Sigmoid colon (tissue), 7 donors: ENCODE results near the gene GALNT6. TPM values are rescaled to one million over a fixed set of nuclear protein-coding genes. Genes with fewer than 3 reads are reported as not detected.

Experiments
- DNase-seq: peaks from one replicate; pipeline ENCODE4 v3.0.0-alpha.2; 2019
- H3K27ac ChIP-seq, 4 donors: fragments of 200-600 bp; sonication (generic); one replicate each; pipeline ENCODE4 v1.5.1; 2016 to 2019; ENCODE audit warnings: mild to moderate bottlenecking in 1 of 4
- H3K27me3 ChIP-seq, 3 donors: fragments of 200-600 bp; sonication (generic); one replicate each; pipeline ENCODE4 v1.5.1; 2019; ENCODE audit warnings: mild to moderate bottlenecking in 1 of 3
- H3K36me3 ChIP-seq, 4 donors: fragments of 200-600 bp; sonication (generic); one replicate each; pipeline ENCODE4 v1.5.1; 2016 to 2019
- H3K4me1 ChIP-seq, 4 donors: fragments of 200-600 bp; sonication (generic); one replicate each; pipeline ENCODE4 v1.5.1; 2017 to 2019
- H3K4me3 ChIP-seq, 4 donors: fragments of 200-600 bp; sonication (generic); one replicate each; pipeline ENCODE4 v1.5.1; 2017 to 2019; ENCODE audit warnings: mild to moderate bottlenecking in 2 of 4, moderate library complexity in 1 of 4
- H3K9me3 ChIP-seq, 4 donors: fragments of 200-600 bp in 3 of 4; sonication (generic) in 3 of 4; one replicate each; pipeline versions ENCODE4 v1.5.1 to v1.6.1; 2013 to 2019
- EP300 ChIP-seq, 4 donors: sonication (generic); formaldehyde crosslinking; IDR thresholded peaks; one replicate each; pipeline ENCODE4 v1.6.1; 2017; ENCODE audit warnings: antibody characterized with exemption in 4 of 4
- POLR2A ChIP-seq, 2 donors: fragments of 450-650 bp; IDR thresholded peaks; one replicate each; pipeline ENCODE4 v1.6.1; 2016; ENCODE audit warnings: antibody characterized with exemption in 2 of 2, mild to moderate bottlenecking in 2 of 2, moderate library complexity in 2 of 2
- POLR2AphosphoS5 ChIP-seq, 4 donors: sonication (generic); formaldehyde crosslinking; IDR thresholded peaks; one replicate each; pipeline ENCODE4 v1.6.1; 2017; ENCODE audit warnings: antibody characterized with exemption in 4 of 4
- WGBS, 2 donors: extraction: QIAGEN DNeasy Blood & Tissue Kit; methylation state at CpG; one replicate each; pipeline ENCODE4 v1.1.7; 2013; 5-methylcytosine and 5-hydroxymethylcytosine counted together
- intact Hi-C: fragments of 100-400 bp; cut with DNase I; formaldehyde crosslinking; loops from one replicate; pipeline ENCODE4 v1.15.1; 2023
- polyA plus RNA-seq, 3 donors: library from polyadenylated mRNA; stranded (reverse); fragments of 200-250 nt; gene quantifications; one replicate each; pipeline ENCODE4 v1.2.3, GENCODE V29; 2013
- total RNA-seq, 4 donors: library from RNA; depleted of rRNA; stranded (reverse); fragments of >200 nt; gene quantifications; one replicate each; pipeline ENCODE4 v1.1.0, GENCODE V29; 2016
- TF ChIP-seq, protein P1 (sequence below), 4 experiments: fragments of 450-650 bp in 3 of 4; fragments of 200-600 bp in 1 of 4; IDR thresholded peaks; one replicate each; pipeline ENCODE4 v1.5.1; 2016 to 2019; ENCODE audit warnings: antibody characterized with exemption in 4 of 4, mild to moderate bottlenecking in 3 of 4, moderate library complexity in 2 of 4
- donor health status: healthy with polysubstance abuse.
- donor health status: Bipolar disorder and iron deficiency.
- donor health status: healthy.

The GALNT6 gene
- total and polyA plus RNA-seq, 7 donors: 1.6 to 10.6 (median 6.6) TPM

DNA sequence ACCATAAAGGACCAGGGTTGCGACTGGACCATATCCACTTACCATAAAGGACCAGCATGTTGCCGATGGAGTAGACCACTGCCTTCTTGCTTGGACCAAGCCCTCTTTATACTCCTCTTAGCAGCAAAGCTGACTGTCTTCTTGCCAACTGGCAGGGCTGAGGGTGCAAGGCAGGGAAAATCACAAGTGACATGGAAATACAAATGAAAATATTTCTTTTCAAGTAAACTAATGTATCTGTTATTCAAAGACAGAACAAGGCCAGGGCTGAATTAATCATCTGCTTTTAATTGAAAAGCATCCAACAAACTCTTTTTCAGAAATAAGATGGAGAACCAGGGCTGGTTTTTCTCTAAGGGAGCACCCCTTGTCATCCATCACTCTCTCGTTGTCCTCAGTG lies 44.6 kb downstream of the GALNT6 start, which contains the start of gene CELA1:
Gene CELA1, minus strand, starts transcription at position 99 of the 400 bp plus-strand sequence. Its CDS starts 41 bp downstream, at position 58.
- TF ChIP-seq EP300 (IDR thresholded peaks at IDR 0.05) (no peak), POLR2AphosphoS5 (IDR thresholded peaks at IDR 0.05) (no peak), POLR2A (IDR thresholded peaks at IDR 0.05) (no peak)
- TF ChIP-seq, protein P1, sequence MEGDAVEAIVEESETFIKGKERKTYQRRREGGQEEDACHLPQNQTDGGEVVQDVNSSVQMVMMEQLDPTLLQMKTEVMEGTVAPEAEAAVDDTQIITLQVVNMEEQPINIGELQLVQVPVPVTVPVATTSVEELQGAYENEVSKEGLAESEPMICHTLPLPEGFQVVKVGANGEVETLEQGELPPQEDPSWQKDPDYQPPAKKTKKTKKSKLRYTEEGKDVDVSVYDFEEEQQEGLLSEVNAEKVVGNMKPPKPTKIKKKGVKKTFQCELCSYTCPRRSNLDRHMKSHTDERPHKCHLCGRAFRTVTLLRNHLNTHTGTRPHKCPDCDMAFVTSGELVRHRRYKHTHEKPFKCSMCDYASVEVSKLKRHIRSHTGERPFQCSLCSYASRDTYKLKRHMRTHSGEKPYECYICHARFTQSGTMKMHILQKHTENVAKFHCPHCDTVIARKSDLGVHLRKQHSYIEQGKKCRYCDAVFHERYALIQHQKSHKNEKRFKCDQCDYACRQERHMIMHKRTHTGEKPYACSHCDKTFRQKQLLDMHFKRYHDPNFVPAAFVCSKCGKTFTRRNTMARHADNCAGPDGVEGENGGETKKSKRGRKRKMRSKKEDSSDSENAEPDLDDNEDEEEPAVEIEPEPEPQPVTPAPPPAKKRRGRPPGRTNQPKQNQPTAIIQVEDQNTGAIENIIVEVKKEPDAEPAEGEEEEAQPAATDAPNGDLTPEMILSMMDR (IDR thresholded peaks at IDR 0.05): no peak
- DNase-seq: no peak
- H3K4me1 ChIP-seq: no peaks in the 10 kb centered on the region
- H3K27ac ChIP-seq: no peak within 1 kb of the TSS
- no peaks in the 10 kb centered on the region for H3K36me3 ChIP-seq
- no peaks in the 10 kb centered on the region for H3K9me3 ChIP-seq
- no peaks in the 10 kb centered on the region for H3K27me3 ChIP-seq
- no peak within 1 kb of the TSS for H3K4me3 ChIP-seq
- WGBS, 2 donors: 87 to 95% methylated on average over 3 of the region's 3 CpGs
- intact Hi-C loops: no loop called here

DNA sequence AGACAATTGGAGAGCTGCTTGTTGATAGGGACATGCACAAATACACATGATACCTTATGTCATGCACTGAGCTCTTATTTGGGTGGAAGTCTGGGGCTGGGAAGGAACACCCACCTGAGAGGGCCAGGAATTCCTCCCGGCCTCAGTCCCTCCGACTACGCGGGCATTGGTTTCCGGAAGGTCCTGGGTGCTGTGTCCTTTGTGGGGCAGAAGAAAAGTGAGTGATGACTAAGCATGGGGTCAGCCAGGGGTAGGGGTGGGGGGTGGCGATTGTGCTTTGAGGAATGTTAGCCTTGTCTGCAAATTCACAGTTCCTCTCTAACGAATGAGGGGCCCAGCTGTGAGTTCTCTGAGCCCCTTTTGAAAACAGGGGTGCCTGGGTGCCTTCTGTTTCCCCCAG lies 45.5 kb downstream of the GALNT6 start:
- no peak overlapping the region for H3K4me3 ChIP-seq
- DNase-seq: no peak
- WGBS, 2 donors: 74 to 86% methylated on average over 7 of the region's 7 CpGs
- H3K27ac ChIP-seq: no peak overlapping the region
- H3K4me1 ChIP-seq: peaks cover 0 to 6% (median 0%) of the 10 kb centered on the region in 4 donors
- intact Hi-C loops: no loop called here
- TF ChIP-seq POLR2AphosphoS5 (IDR thresholded peaks at IDR 0.05) (no peak), POLR2A (IDR thresholded peaks at IDR 0.05) (no peak), EP300 (IDR thresholded peaks at IDR 0.05) (no peak)
- TF ChIP-seq, protein P1 (IDR thresholded peaks at IDR 0.05): no peak
- H3K9me3 ChIP-seq: no peaks in the 10 kb centered on the region
- no peaks in the 10 kb centered on the region for H3K36me3 ChIP-seq
- H3K27me3 ChIP-seq: no peaks in the 10 kb centered on the region

DNA sequence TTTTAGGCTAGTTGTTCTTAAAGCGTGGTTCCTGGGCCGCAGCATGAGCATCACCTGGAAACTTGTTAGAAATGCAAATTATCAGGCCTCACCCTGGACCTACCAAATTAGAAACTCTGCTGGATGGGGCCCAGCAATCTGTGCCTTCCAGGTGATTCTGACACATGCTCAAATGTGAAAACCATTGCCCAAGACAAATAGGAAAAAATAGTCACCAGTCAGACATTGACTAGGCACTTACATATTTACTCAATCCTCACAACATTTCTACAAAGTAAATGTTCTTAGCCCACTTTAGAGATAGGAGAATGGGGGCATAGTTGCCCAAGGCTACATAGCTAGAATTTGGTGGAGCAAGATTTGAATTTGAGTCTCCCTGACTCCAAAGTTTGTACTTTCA lies 48.0 kb downstream of the GALNT6 start:
- no peaks in the 10 kb centered on the region for H3K27me3 ChIP-seq
- no peak for DNase-seq
- intact Hi-C loops: no loop called here
- TF ChIP-seq, protein P1 (IDR thresholded peaks at IDR 0.05): no peak
- no peak for TF ChIP-seq POLR2AphosphoS5 (IDR thresholded peaks at IDR 0.05)
- no peak for TF ChIP-seq EP300 (IDR thresholded peaks at IDR 0.05)
- TF ChIP-seq POLR2A (IDR thresholded peaks at IDR 0.05): no peak
- 77 to 96% methylated on average over 2 of the region's 2 CpGs for WGBS, 2 donors
- H3K36me3 ChIP-seq: no peaks in the 10 kb centered on the region
- H3K4me1 ChIP-seq: peaks cover 0 to 6% (median 0%) of the 10 kb centered on the region in 4 donors
- H3K4me3 ChIP-seq: no peak overlapping the region
- no peaks in the 10 kb centered on the region for H3K9me3 ChIP-seq
- H3K27ac ChIP-seq: no peak overlapping the region

DNA sequence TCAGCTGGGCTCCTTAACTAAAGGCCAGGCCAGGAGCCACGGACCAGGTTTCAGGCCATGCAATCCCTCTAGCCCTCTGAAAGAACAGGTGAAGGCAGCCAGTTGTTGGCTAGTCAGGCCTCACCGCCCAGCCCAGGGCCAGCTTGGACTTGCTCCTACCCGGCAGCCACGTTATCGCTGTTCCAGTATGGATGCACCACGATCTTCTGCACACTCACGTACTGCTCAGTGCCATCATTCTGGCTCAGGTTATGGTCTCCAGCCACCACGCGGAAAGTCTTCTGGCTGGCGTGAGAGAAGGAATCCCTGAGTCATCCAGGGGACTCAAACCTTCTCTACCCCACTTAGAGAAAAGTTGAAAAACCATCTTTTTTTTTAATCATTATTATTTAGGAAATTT lies 48.8 kb downstream of the GALNT6 start:
- Histone ChIP-seq H3K4me3 (no peak overlapping the region), H3K4me1 (peaks cover 0 to 6% (median 0%) of the 10 kb centered on the region in 4 donors), H3K27ac (no peak overlapping the region), H3K27me3 (no peaks in the 10 kb centered on the region), H3K9me3 (no peaks in the 10 kb centered on the region), H3K36me3 (no peaks in the 10 kb centered on the region)
- TF ChIP-seq, protein P1 (IDR thresholded peaks at IDR 0.05): no peak
- TF ChIP-seq POLR2AphosphoS5 (IDR thresholded peaks at IDR 0.05) (no peak), EP300 (IDR thresholded peaks at IDR 0.05) (no peak), POLR2A (IDR thresholded peaks at IDR 0.05) (no peak)
- no peak for DNase-seq
- 91 to 94% methylated on average over 10 of the region's 10 CpGs for WGBS, 2 donors
- intact Hi-C loops: no loop called here
